GM04503 (cell line): Measurements from ENCODE around the gene ITPR2.

Source experiments
- DNase-seq: peaks from one replicate; pipeline ENCODE4 v3.0.0-alpha.2; 2012; ENCODE audit warnings: low read depth

The ITPR2 gene

DNA sequence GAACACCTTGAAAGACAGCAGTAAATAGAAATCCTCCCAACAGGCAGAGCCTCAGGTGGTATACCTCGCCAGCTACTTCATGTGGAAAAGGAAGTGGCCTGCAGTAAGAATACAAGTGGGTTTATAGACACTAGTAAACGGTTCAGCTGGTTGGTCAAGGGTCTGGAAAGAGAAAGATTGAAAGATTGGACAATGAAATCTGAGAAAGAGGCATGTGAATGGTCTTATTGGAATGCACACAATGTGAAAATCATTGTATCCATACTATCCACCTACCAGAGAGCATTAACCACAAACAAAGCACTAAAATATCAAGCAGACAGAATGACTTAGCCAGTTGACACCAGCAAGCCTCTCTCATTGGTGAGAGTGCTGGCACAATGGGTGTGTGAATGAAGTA is 539.4 kb downstream of the ITPR2 start:
- DNase-seq, result no peak

DNA sequence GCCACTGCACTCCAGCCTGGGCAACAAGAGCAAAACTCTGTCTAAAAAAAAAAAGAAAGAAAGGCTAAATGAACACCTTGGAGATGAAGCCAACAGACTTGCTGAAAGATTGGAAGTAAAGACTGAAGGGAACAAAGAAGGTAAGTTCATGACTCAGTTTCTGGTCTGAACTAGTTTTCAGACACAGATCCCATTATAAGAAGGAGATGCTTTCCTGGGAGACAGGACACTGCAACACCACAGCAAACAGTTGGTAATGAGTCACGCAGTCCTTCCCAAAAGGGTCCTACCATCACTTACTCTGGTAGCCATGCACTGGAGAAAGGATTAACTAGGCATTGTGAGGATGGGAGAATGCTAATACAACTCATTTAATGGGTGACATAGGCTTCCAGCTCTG is 540.4 kb downstream of the ITPR2 start:
- no peak for DNase-seq

DNA sequence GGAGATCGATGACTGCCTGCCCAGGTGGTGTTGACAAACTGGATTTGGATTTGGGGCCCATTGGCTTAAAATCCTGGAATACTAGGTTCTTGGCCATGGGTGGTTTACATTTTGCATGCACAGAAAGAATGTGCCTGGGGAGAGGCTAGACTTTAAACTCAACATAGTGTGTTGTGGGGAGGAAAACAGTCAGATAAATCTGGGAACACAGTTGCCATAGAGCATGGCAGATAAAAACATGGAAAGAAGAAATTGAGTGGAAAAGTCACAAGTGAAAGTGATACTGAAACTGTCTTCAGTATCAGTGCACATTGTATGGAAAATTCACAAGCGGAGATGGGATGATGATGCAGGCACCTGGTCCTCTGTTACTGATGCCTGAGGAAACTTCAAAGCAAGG is 542.4 kb downstream of the ITPR2 start:
- DNase-seq, result no peak

DNA sequence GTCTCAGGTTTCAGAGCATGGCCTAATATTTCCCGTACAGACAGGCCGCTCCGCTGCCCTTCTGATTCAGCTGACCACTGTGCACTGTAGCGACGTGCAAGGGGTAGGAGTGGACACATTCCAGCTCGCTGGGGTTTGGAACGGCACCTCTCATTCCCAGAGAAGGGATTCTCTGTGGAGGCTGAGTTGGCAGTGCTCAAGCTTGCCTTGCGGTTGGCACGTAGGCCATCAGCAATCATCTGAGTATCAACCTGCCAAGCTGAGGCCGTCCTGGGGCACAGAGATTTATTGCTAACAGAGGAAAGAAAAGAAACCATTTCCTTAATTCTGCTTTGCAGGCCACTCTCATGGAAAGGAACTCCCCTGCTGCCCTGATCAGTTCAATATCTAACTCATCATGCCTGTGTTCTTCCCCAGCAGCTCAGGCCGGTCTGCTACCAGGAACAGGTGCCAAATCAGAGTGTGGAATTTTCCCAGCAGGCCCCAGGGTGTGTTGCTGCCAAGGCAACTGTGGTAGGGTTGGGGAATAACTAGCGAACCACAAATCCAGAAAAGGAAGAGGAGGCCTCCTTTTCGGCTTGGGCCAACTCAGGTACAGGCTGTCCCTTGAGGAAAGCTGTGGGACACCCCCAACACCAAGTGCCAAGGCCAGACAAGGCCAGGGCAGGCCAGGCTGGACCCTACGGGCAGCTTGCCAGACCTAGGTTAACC is 545.2 kb downstream of the ITPR2 start:
- no peak for DNase-seq
